ENCODE results near the gene UQCRQ. TPM values are rescaled to one million over a fixed set of nuclear protein-coding genes. Genes with fewer than 3 reads are reported as not detected.

UQCRQ gene
- total RNA-seq, 1 donor from 2014 or later, result 1,839 TPM

DNA sequence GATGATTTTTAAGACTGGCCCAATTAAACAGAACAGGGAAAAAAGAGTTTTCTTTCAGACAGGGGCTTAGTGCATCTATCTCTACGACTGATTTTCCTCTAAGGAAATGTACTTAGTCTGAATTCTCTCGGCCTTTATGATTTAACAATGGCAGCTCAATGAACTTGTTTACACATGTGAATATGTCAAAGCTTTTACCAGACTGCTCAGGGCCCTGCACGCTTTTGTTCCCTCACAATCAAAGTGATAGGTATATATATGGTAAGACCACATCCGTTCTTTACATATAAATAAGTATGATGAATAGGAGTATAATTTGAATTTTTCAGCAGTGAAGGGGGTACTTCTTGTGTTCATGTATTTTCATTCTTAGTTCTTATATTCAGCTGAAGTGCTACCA, 34.6 kb downstream of the UQCRQ start:
- DNase-seq, result no peak
- H3K27me3 ChIP-seq (ENCODE audit: low read depth), result no peaks in the 10 kb centered on the region
- H3K9me3 ChIP-seq (replicated peaks), result no peaks in the 10 kb centered on the region
- peaks cover 20% of the 10 kb centered on the region for H3K4me1 ChIP-seq
- no peak overlapping the region for H3K4me3 ChIP-seq
- H3K27ac ChIP-seq (replicated peaks), result no peak overlapping the region
- TF ChIP-seq, protein P1, sequence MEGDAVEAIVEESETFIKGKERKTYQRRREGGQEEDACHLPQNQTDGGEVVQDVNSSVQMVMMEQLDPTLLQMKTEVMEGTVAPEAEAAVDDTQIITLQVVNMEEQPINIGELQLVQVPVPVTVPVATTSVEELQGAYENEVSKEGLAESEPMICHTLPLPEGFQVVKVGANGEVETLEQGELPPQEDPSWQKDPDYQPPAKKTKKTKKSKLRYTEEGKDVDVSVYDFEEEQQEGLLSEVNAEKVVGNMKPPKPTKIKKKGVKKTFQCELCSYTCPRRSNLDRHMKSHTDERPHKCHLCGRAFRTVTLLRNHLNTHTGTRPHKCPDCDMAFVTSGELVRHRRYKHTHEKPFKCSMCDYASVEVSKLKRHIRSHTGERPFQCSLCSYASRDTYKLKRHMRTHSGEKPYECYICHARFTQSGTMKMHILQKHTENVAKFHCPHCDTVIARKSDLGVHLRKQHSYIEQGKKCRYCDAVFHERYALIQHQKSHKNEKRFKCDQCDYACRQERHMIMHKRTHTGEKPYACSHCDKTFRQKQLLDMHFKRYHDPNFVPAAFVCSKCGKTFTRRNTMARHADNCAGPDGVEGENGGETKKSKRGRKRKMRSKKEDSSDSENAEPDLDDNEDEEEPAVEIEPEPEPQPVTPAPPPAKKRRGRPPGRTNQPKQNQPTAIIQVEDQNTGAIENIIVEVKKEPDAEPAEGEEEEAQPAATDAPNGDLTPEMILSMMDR (IDR thresholded peaks at IDR 0.05; ENCODE audit: borderline replicate concordance), result no peak
- peaks cover 45% of the 10 kb centered on the region for H3K36me3 ChIP-seq
- intact Hi-C loops (cut with micrococcal nuclease), result no loop called here

DNA sequence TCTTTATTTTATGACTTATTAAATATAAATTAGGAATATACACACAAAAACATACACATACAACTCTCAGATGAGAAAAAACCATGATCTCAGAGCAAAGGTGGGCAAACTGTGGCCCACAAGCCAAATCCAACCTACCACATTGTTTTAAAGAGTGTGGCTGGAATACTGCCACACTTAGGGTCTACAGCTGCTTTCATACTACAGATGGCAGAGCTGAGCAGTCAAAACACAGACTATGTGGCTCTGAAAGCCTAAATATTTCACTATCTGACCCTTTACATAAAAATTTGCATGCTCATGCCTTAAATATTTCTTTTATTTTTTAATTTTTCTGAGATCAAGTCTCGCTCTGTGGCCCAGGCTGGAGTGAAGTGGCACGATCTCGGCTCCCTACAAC, 35.3 kb downstream of the UQCRQ start:
- Histone ChIP-seq H3K4me1 (peaks cover 18% of the 10 kb centered on the region), H3K36me3 (peaks cover 38% of the 10 kb centered on the region), H3K4me3 (no peak overlapping the region), H3K27ac (replicated peaks) (no peak overlapping the region), H3K27me3 (ENCODE audit: low read depth) (no peaks in the 10 kb centered on the region), H3K9me3 (replicated peaks) (no peaks in the 10 kb centered on the region)
- TF ChIP-seq, protein P1 (IDR thresholded peaks at IDR 0.05; ENCODE audit: borderline replicate concordance), result no peak
- no peak for DNase-seq
- intact Hi-C loops (cut with micrococcal nuclease), result no loop called here

DNA sequence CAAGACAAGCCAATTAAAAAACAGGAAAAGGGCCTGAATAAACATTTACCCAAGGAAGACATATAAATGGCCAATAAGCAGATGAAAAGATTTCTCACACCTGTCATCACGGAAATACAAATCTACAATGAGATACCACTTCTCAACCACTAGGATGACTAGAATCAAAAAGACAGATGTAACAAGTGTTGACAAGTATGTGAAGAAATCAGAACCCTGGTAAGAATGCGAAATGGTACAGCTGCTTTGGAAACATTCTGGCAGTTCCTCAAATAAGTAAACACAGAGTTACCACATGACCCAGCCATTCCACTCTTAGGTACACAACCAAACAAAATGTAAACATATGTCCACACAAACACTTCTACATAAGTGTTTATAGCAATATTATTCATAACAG, 39.5 kb downstream of the UQCRQ start:
- Histone ChIP-seq H3K9me3 (replicated peaks) (no peaks in the 10 kb centered on the region), H3K4me3 (no peak overlapping the region), H3K27me3 (ENCODE audit: low read depth) (no peaks in the 10 kb centered on the region), H3K27ac (replicated peaks) (no peak overlapping the region), H3K36me3 (peaks cover 21% of the 10 kb centered on the region), H3K4me1 (peaks cover 46% of the 10 kb centered on the region)
- TF ChIP-seq, protein P1 (IDR thresholded peaks at IDR 0.05; ENCODE audit: borderline replicate concordance), result peak; percentile 13
- intact Hi-C loops (cut with micrococcal nuclease), result no loop called here
- DNase-seq, result no peak

DNA sequence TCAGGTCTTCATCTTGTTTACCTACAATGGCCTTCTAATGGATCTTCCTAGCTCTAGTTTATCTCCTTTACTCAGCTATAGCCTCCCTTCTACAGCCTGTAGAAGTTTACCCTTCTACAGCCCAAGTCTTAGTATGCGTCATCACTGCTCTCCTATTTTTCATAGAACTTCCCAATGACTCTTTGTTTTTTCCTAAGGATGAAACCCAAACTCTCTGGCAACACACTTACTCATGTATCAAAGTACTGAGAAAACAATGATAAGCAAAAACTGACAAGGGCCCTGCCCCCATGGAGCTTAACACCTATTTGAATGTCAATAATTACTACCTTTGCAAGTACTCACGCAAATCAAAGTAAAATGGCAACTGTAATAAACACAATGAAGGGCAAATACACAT, 40.7 kb downstream of the UQCRQ start:
- Histone ChIP-seq H3K4me3 (no peak overlapping the region), H3K27ac (replicated peaks) (no peak overlapping the region), H3K27me3 (ENCODE audit: low read depth) (no peaks in the 10 kb centered on the region), H3K9me3 (replicated peaks) (no peaks in the 10 kb centered on the region), H3K36me3 (peaks cover 25% of the 10 kb centered on the region), H3K4me1 (peaks cover 46% of the 10 kb centered on the region)
- no peak for DNase-seq
- TF ChIP-seq, protein P1 (IDR thresholded peaks at IDR 0.05; ENCODE audit: borderline replicate concordance), result no peak
- intact Hi-C loops (cut with micrococcal nuclease), result no loop called here

DNA sequence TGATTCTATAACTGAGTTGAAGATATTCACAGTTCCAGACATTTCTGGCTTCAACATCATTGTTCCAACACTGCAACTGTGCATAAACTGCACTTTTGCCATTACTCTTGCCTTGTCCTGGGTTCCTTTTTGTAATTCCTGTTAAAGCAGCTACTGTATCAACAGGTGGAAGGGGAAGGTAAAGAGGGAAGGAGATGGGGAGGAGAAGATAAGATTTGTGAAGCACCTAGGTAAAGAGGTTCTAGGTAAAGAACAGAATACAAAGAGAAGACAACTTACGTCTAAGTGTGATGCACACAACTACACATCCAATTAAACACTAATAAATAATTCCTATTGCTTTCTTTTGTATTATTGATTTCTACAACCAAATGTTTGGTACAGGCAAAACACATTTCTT, 43.3 kb downstream of the UQCRQ start:
- peaks cover 34% of the 10 kb centered on the region for H3K36me3 ChIP-seq
- no peak for DNase-seq
- no peak overlapping the region for H3K4me3 ChIP-seq
- H3K9me3 ChIP-seq (replicated peaks), result no peaks in the 10 kb centered on the region
- no peak overlapping the region for H3K27ac ChIP-seq (replicated peaks)
- no peaks in the 10 kb centered on the region for H3K27me3 ChIP-seq (ENCODE audit: low read depth)
- H3K4me1 ChIP-seq, result peaks cover 46% of the 10 kb centered on the region
- TF ChIP-seq, protein P1 (IDR thresholded peaks at IDR 0.05; ENCODE audit: borderline replicate concordance), result no peak
- intact Hi-C loops (cut with micrococcal nuclease), result no loop called here

DNA sequence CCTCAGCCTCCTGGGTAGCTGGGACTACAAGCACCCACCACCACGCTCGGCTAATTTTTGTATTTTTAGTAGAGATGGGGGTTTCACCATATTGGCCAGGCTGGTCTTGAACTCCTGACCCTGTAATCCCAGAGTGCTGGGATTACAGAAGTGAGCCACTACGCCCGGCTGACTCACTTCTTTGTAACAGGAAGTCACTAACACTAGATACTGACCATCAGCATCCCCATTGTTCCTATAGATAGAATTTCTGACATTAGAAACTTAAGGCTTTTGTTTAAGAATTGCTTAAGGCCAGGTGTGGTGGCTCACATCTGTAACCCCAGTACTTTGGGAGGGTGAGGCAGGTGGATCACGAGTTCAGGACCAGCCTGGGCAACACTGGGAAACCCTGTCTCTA, 49.2 kb downstream of the UQCRQ start:
- Histone ChIP-seq H3K4me3 (no peak overlapping the region), H3K36me3 (peaks cover 42% of the 10 kb centered on the region), H3K4me1 (peaks cover 2% of the 10 kb centered on the region), H3K27ac (replicated peaks) (no peak overlapping the region), H3K9me3 (replicated peaks) (no peaks in the 10 kb centered on the region), H3K27me3 (ENCODE audit: low read depth) (no peaks in the 10 kb centered on the region)
- DNase-seq, result no peak
- intact Hi-C loops (cut with micrococcal nuclease), result no loop called here
- TF ChIP-seq, protein P1 (IDR thresholded peaks at IDR 0.05; ENCODE audit: borderline replicate concordance), result no peak

Measured in left ventricle myocardium inferior (tissue), 1 donor.